ENCODE measurements around the gene CD300H.

DNA sequence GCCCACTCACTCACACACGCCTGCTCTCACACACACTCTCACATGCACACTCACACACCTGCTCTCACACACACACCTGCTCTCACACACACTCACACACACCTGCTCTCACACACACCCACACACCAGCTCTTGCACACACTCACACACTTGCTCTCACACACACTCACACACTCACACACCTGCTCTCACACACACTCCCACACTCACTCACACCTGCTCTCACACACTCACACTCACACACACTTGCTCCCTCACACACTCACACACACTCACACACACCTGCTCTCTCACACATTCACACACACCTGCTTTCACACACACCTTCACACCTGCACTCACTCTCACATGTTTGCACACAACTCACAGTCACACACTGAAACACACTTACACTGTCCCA lies 4.0 kb downstream of the CD300H start:
- TF ChIP-seq POLR2A (IDR thresholded peaks at IDR 0.05; ENCODE audit: low read depth, low read length) (no peak), POLR2AphosphoS5 (IDR thresholded peaks at IDR 0.05; ENCODE audit: low read depth, low read length) (no peak), TAF1 (IDR thresholded peaks at IDR 0.05; ENCODE audit: borderline replicate concordance, low read depth, low read length) (no peak)

All from GM12892 (cell line).